ENCODE data around the gene SERPINB6.
"Not testable (repeated sequence)": the region's sequence is repeated elsewhere in the genome, so short reads cannot be mapped to it uniquely, and the experiment has no call there.

The SERPINB6 gene

DNA sequence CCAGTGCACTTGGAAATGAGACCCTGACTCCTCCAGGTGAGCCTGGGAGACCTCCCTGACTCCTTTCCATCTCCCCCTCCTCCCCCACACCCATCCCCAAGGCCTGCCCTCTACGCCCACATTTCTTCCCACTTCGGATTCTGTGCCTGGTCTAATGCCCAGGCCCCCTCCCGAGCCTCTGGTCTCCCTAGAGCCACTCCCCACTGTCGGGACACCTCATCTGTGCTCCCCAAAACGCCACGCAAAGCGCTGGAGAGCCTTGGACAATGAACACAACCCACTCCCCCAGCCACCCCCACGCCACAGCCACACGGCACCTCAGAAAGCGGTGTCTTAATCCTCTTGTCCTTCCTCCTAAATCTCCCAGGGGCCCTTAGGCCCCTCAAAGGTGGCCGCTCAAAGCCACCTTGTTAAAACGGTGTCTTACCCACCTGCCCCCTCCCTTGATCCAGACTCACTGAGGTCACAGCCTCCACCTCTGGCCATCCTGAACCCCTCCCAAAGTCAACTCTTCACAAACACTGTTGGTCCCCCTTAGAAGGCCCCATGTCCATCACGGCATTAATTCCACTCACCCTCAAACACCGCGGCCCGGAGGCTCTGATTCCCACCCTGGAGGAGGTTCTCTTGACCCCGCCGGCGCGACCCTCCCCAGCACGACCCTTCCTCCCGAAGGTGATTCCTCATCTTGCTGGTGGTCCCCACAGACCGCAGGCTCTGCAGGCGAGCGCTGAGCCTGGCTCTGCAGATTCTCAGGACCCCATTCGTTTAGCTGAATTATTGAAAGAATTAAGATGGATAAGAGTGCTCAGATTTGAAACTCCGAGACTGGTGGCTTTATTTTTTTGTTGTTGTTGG, 69.5 kb downstream of the SERPINB6 start:
- not testable (repeated sequence) for DNase-seq

DNA sequence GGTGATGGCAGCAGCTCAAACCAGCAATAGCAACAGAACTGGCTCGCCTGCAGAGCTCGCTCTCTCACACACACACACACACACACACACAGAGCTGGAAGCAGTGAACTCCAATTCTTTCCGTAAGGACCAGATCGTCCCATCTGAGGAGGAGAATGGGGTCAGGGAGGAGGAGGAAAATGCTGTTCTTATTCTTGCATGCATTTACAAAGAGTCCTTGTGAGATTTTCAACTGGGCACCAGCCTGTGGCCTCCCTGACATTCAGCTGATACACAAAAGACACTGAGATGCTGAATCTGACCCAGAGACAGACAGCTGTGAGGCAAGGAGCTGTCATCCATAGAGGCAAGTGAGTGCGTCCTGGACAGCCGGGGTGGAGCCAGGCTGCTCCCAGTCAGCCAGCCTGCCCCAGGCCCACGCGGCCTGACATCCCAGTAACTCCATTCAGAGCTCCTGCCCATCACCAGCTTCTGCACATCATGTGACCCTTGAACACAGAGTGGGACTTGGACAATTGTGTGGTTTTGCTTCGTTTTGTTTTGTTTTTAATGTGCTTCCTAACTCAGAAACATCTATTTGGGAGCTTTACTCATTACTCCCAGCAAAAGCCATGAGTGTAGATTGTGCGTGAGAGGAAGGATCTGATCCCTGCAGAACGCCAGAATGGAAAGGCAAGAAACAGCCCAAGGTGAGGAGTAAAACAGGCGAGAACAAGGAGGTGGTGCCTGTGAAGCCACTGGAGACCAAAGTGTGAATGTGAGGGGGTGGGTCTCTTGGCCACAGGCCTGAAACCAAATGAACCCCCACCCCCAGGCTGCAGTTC, 70.3 kb downstream of the SERPINB6 start:
- DNase-seq: no peak

DNA sequence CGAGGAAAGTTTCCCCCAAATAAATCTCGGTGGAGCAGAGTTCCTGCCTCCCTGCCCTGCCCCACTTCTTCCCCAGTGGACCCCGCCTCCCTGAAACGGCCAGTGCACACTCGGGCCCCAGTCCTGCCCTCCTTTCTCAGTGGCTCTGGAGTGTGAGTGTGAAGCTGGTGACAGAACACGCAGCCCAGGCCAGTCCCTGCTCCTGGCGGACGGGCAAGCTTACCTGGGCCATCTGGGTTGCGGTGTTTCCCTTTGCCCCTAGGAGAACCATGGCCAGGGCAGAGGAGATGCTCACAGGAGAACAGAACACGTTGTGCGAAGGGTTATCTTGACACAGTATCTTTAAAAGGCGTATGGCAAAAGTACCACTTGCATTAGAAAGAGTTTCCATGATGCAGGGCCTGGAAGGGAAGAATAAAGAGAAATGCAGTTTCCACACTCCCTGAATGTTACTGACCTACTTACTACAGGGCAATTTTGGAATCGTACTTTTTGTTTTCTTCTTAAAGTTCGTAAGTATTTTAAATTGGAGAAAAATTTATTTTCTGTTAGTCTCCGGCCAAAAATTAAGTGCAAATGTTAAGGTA, 71.1 kb downstream of the SERPINB6 start:
- no peak for DNase-seq

DNA sequence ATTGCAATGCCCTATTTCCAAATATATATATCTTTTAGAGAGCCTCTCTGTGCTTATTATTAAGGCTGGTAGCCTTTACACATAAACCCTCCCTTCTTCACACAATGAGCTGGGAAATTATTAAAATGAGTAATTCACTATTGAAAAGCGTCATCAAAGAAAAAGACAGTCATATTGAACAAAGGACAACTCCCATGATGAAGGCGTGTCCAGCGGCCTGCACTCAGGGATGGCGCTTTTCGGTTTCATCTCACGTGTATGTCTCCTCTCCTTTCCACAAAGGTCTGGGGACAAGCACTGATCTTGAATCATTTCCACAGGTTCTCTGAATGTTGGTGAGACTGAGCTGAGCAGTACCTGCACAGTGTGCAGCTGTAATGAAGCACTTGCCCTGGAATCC, 71.8 kb downstream of the SERPINB6 start:
- no peak for DNase-seq

Measured in NCI-H1092 treated with DMSO at 0.1 percent for 48 hours (cell line).